ENCODE measurements around the gene MAPRE2.
A peak's percentile ranks its signal among the peaks of the same experiment; 100 is the strongest.

Gene MAPRE2

GRCh38 chr18:35153609-35154272 lies 112.5 kb downstream of the MAPRE2 start:
- H3K27ac ChIP-seq: peak overlapping the region; percentile 71
- no peaks in the 10 kb centered on the region for H3K27me3 ChIP-seq
- H3K9me3 ChIP-seq: no peaks in the 10 kb centered on the region
- no peak overlapping the region for H3K4me3 ChIP-seq (ENCODE audit: low read depth in 1 of 2, low read length in 1 of 2)
- H3K4me1 ChIP-seq (ENCODE audit: control insufficient read depth in 1 of 2, insufficient read depth in 1 of 2, low read depth in 1 of 2, low read length in 1 of 2): peaks cover 20 to 36% of the 10 kb centered on the region in 2 experiments
- TF ChIP-seq CTCF (IDR thresholded peaks at IDR 0.05): no peak
- H3K36me3 ChIP-seq: no peaks in the 10 kb centered on the region

GRCh38 chr18:35155398-35156117 lies 114.3 kb downstream of the MAPRE2 start:
- H3K27me3 ChIP-seq: no peaks in the 10 kb centered on the region
- TF ChIP-seq CTCF (IDR thresholded peaks at IDR 0.05): no peak
- H3K27ac ChIP-seq: no peak overlapping the region

GRCh38 chr18:35157181-35157580 lies 116.0 kb downstream of the MAPRE2 start:
- Histone ChIP-seq H3K4me1 (ENCODE audit: control insufficient read depth in 1 of 2, insufficient read depth in 1 of 2, low read depth in 1 of 2, low read length in 1 of 2) (peaks cover 25 to 43% of the 10 kb centered on the region in 2 experiments), H3K27ac (no peak overlapping the region), H3K27me3 (no peaks in the 10 kb centered on the region), H3K36me3 (no peaks in the 10 kb centered on the region), H3K4me3 (ENCODE audit: low read depth in 1 of 2, low read length in 1 of 2) (no peak overlapping the region), H3K9me3 (no peaks in the 10 kb centered on the region)
- TF ChIP-seq CTCF (IDR thresholded peaks at IDR 0.05): no peak

More at GRCh38 chr18:35155398-35156117, 114.3 kb downstream of the MAPRE2 start:
- Histone ChIP-seq H3K4me1 (ENCODE audit: control insufficient read depth in 1 of 2, insufficient read depth in 1 of 2, low read depth in 1 of 2, low read length in 1 of 2) (peaks cover 25 to 43% of the 10 kb centered on the region in 2 experiments), H3K9me3 (no peaks in the 10 kb centered on the region), H3K36me3 (no peaks in the 10 kb centered on the region), H3K4me3 (ENCODE audit: low read depth in 1 of 2, low read length in 1 of 2) (no peak overlapping the region)

GRCh38 chr18:35158728-35159450 lies 117.7 kb downstream of the MAPRE2 start:
- H3K27ac ChIP-seq: peak overlapping the region; percentile 53
- H3K4me3 ChIP-seq (ENCODE audit: low read depth in 1 of 2, low read length in 1 of 2): no peak overlapping the region
- H3K27me3 ChIP-seq: no peaks in the 10 kb centered on the region
- H3K9me3 ChIP-seq: no peaks in the 10 kb centered on the region
- no peaks in the 10 kb centered on the region for H3K36me3 ChIP-seq
- H3K4me1 ChIP-seq (ENCODE audit: control insufficient read depth in 1 of 2, insufficient read depth in 1 of 2, low read depth in 1 of 2, low read length in 1 of 2): peaks cover 16 to 31% of the 10 kb centered on the region in 2 experiments
- no peak for TF ChIP-seq CTCF (IDR thresholded peaks at IDR 0.05)

- Histone ChIP-seq H3K4me1 (ENCODE audit: control insufficient read depth in 1 of 2, insufficient read depth in 1 of 2, low read depth in 1 of 2, low read length in 1 of 2) (peaks cover 7 to 22% of the 10 kb centered on the region in 2 experiments), H3K36me3 (no peaks in the 10 kb centered on the region), H3K27ac (no peak overlapping the region), H3K4me3 (ENCODE audit: low read depth in 1 of 2, low read length in 1 of 2) (no peak overlapping the region), H3K9me3 (no peaks in the 10 kb centered on the region), H3K27me3 (no peaks in the 10 kb centered on the region)
- TF ChIP-seq CTCF (IDR thresholded peaks at IDR 0.05): no peak
Observed at GRCh38 chr18:35159782-35160181, 118.6 kb downstream of the MAPRE2 start.
